ENCODE data around the gene THSD4.

DNA sequence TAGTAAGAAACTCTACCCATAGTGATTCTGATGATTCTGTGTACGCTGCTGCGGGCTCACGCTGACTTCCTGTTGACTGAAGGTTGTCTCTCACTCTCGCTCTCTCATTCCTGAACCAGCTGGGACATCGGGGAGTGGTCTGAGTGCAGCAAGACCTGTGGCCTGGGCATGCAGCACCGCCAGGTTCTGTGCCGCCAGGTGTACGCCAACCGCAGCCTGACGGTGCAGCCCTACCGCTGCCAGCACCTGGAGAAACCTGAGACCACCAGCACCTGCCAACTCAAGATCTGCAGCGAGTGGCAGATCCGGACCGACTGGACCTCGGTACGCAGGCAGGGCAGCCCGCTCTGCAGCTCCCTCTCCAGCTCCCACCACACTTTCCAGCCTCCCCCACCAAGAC is 631.4 kb downstream of the THSD4 start:
- TF ChIP-seq, protein P1, sequence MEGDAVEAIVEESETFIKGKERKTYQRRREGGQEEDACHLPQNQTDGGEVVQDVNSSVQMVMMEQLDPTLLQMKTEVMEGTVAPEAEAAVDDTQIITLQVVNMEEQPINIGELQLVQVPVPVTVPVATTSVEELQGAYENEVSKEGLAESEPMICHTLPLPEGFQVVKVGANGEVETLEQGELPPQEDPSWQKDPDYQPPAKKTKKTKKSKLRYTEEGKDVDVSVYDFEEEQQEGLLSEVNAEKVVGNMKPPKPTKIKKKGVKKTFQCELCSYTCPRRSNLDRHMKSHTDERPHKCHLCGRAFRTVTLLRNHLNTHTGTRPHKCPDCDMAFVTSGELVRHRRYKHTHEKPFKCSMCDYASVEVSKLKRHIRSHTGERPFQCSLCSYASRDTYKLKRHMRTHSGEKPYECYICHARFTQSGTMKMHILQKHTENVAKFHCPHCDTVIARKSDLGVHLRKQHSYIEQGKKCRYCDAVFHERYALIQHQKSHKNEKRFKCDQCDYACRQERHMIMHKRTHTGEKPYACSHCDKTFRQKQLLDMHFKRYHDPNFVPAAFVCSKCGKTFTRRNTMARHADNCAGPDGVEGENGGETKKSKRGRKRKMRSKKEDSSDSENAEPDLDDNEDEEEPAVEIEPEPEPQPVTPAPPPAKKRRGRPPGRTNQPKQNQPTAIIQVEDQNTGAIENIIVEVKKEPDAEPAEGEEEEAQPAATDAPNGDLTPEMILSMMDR (IDR thresholded peaks at IDR 0.05): no peak
- no peak for TF ChIP-seq POLR2A (IDR thresholded peaks at IDR 0.05)
